Neural progenitor cell (in vitro differentiated cells): ENCODE data around the gene AKAP8L. TPM values are rescaled to one million over a fixed set of nuclear protein-coding genes. Genes with fewer than 3 reads are reported as not detected.

Experiments
- DNase-seq: peaks from one replicate; pipeline ENCODE4 v3.0.0-alpha.2; 2016; ENCODE audit warnings: low spot score
- H2AFZ ChIP-seq: fragments of 200-600 bp; sonication (generic); replicated peaks from 2 replicates; pipeline ENCODE4 v1.6.1; 2016; ENCODE audit warnings: antibody characterized with exemption
- H3F3A ChIP-seq: fragments of 200-600 bp; sonication (generic); 2 replicates; pipeline ENCODE4 v1.6.1; 2016; ENCODE audit warnings: antibody characterized with exemption, low read depth
- H3K27ac ChIP-seq: fragments of 200-600 bp; sonication (generic); 2 replicates; pipeline ENCODE4 v1.5.1; 2016; ENCODE audit warnings: mild to moderate bottlenecking
- H3K27me3 ChIP-seq: fragments of 200-600 bp; sonication (generic); 2 replicates; pipeline ENCODE4 v1.6.1; 2016; ENCODE audit warnings: mild to moderate bottlenecking, moderate library complexity
- H3K36me3 ChIP-seq: fragments of 200-600 bp; sonication (generic); 2 replicates; pipeline ENCODE4 v1.5.1; 2016
- H3K4me1 ChIP-seq: fragments of 200-600 bp; sonication (generic); 2 replicates; pipeline ENCODE4 v1.6.1; 2016; ENCODE audit warnings: mixed run types
- H3K4me2 ChIP-seq: fragments of 200-600 bp; sonication (generic); 2 replicates; pipeline ENCODE4 v1.6.1; 2016
- H3K4me3 ChIP-seq: fragments of 200-600 bp; sonication (generic); 2 replicates; pipeline ENCODE4 v1.5.1; 2016
- H3K79me2 ChIP-seq: fragments of 200-600 bp; sonication (generic); 2 replicates; pipeline ENCODE4 v1.6.1; 2016; ENCODE audit warnings: low read depth
- H3K9ac ChIP-seq: fragments of 200-600 bp; sonication (generic); 2 replicates; pipeline ENCODE4 v1.6.1; 2016
- H3K9me3 ChIP-seq: fragments of 200-600 bp; sonication (generic); 2 replicates; pipeline ENCODE4 v1.5.1; 2016; ENCODE audit warnings: low read depth
- H4K20me1 ChIP-seq: fragments of 200-600 bp; sonication (generic); 2 replicates; pipeline ENCODE4 v1.6.1; 2016; ENCODE audit warnings: low read depth
- H3K27ac Mint-ChIP-seq: 3 replicates; pipeline ENCODE4 v1.8.0; 2021; ENCODE audit warnings: mixed read lengths
- H3K27me3 Mint-ChIP-seq: 2 replicates; pipeline ENCODE4 v1.8.0; 2022; ENCODE audit warnings: low read depth, mild to moderate bottlenecking, inconsistent platforms, moderate library complexity, mixed read lengths; ENCODE audit not compliant: insufficient read depth
- H3K36me3 Mint-ChIP-seq: 3 replicates; pipeline ENCODE4 v1.8.0; 2021; ENCODE audit warnings: mixed read lengths
- H3K4me1 Mint-ChIP-seq: 3 replicates; pipeline ENCODE4 v1.8.0; 2021; ENCODE audit warnings: mixed read lengths
- H3K4me3 Mint-ChIP-seq: 3 replicates; pipeline ENCODE4 v1.8.0; 2021; ENCODE audit warnings: mild to moderate bottlenecking, moderate library complexity, mixed read lengths
- H3K9me3 Mint-ChIP-seq: 3 replicates; pipeline ENCODE4 v1.8.0; 2020; ENCODE audit warnings: mixed read lengths
- EZH2 ChIP-seq: fragments of 200-600 bp; sonication (generic); IDR thresholded peaks from 2 replicates; pipeline ENCODE4 v1.6.1; 2017; ENCODE audit warnings: antibody characterized with exemption, mild to moderate bottlenecking, moderate library complexity
- EZH2phosphoT487 ChIP-seq: fragments of 200-600 bp; sonication (generic); IDR thresholded peaks from 2 replicates; pipeline ENCODE4 v1.6.1; 2017; ENCODE audit warnings: antibody characterized with exemption
- total RNA-seq: library from RNA; depleted of rRNA; stranded (reverse); fragments of >200 nt; gene quantifications from 2 replicates; pipeline ENCODE4 v1.2.3, GENCODE V29; 2015; ENCODE audit warnings: low replicate concordance
- TF ChIP-seq, protein P1 (sequence below): fragments of 200-600 bp; sonication (generic); IDR thresholded peaks from 2 replicates; pipeline ENCODE4 v1.5.1; 2017; ENCODE audit warnings: antibody characterized with exemption, mild to moderate bottlenecking

AKAP8L gene
- total RNA-seq, 1 donor from 2014 or later, result 131 TPM

DNA sequence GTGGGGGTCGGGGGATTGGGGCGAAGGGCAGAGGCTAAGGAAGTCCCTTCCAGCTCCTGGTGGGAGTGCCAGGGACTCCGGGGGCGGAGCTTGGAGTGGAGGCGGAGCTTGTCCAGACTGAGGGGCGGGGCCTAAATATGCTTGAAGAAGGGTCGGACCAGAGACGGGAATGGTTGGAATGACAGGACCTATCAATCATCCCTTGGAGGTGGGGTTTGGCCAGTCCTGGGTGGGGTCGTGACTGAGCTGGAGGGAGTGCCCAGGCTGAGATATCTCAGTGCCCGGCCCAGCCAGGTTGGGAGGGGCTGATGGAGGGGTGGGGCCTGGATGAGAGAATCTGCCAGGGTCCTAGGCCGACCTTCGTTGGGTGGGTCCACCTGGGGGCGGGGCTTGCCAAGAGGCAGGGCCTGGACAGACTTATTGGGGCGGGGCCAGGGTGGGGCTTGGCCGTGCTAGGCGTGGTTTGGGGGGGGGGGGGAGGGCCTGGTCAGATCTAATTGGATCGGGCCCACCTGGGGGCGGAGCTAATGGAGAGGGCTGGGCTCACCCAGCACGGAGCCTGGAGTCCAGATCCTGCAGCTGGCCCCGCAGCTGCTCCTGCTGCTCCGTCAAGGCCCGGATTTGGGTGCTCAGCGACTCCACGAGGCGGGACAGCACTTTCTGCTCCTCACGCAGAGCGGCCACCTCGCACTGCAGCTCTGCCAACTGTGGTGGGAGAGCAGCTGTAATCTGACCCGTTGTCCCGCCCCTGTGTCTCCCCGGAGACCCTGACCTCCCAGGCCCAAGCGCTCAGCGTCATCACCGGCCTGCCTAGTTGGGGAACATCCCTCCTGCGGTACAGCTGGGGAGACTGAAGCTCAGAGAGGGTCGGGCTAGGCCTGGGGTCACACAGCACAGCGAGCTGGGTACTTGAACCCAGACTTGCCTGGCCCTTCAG lies 33.6 kb upstream of the AKAP8L start:
- H3K27me3 ChIP-seq, result peaks cover 51% of the 10 kb centered on the region
- peaks cover 29% of the 10 kb centered on the region for H4K20me1 ChIP-seq
- Mint-ChIP-seq H3K36me3 (peaks cover 2% of the 10 kb centered on the region), H3K4me1 (peaks cover 20% of the 10 kb centered on the region), H3K9me3 (no peaks in the 10 kb centered on the region), H3K27me3 (peaks cover 43% of the 10 kb centered on the region), H3K4me3 (peak overlapping the region; percentile 78), H3K27ac (no peak overlapping the region)
- TF ChIP-seq EZH2 (no peak), EZH2phosphoT487 (no peak)
- TF ChIP-seq, protein P1, sequence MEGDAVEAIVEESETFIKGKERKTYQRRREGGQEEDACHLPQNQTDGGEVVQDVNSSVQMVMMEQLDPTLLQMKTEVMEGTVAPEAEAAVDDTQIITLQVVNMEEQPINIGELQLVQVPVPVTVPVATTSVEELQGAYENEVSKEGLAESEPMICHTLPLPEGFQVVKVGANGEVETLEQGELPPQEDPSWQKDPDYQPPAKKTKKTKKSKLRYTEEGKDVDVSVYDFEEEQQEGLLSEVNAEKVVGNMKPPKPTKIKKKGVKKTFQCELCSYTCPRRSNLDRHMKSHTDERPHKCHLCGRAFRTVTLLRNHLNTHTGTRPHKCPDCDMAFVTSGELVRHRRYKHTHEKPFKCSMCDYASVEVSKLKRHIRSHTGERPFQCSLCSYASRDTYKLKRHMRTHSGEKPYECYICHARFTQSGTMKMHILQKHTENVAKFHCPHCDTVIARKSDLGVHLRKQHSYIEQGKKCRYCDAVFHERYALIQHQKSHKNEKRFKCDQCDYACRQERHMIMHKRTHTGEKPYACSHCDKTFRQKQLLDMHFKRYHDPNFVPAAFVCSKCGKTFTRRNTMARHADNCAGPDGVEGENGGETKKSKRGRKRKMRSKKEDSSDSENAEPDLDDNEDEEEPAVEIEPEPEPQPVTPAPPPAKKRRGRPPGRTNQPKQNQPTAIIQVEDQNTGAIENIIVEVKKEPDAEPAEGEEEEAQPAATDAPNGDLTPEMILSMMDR, result no peak
- H3K4me1 ChIP-seq, result peaks cover 12% of the 10 kb centered on the region
- no peak overlapping the region for H3K9ac ChIP-seq
- H3K4me2 ChIP-seq, result peak overlapping the region; percentile 73
- peak overlapping the region; percentile 43 for H3K4me3 ChIP-seq
- no peaks in the 10 kb centered on the region for H3K9me3 ChIP-seq
- DNase-seq, result peak; percentile 96
- peaks cover 55% of the 10 kb centered on the region for H3F3A ChIP-seq
- no peaks in the 10 kb centered on the region for H3K79me2 ChIP-seq
- H3K36me3 ChIP-seq, result no peaks in the 10 kb centered on the region
- H3K27ac ChIP-seq, result no peak overlapping the region
- H2AFZ ChIP-seq, result peak overlapping the region; percentile 71

- H3K9ac ChIP-seq, result no peak overlapping the region
- H3K4me2 ChIP-seq, result peak overlapping the region; percentile 31
- H3K27ac Mint-ChIP-seq, result peak overlapping the region; percentile 18
- peaks cover 20% of the 10 kb centered on the region for H3K4me1 Mint-ChIP-seq
- H3K9me3 ChIP-seq, result no peaks in the 10 kb centered on the region
- H2AFZ ChIP-seq, result no peak overlapping the region
- H3K4me1 ChIP-seq, result peaks cover 7% of the 10 kb centered on the region
- no peaks in the 10 kb centered on the region for H3K36me3 ChIP-seq
- peak overlapping the region; percentile 85 for H3K4me3 Mint-ChIP-seq
- H3K4me3 ChIP-seq, result no peak overlapping the region
- peaks cover 15% of the 10 kb centered on the region for H4K20me1 ChIP-seq
- peaks cover 33% of the 10 kb centered on the region for H3K27me3 Mint-ChIP-seq
- H3K27ac ChIP-seq, result no peak overlapping the region
- H3K36me3 Mint-ChIP-seq, result peaks cover 2% of the 10 kb centered on the region
- TF ChIP-seq, protein P1, result no peak
- no peak for TF ChIP-seq EZH2phosphoT487
- no peak for TF ChIP-seq EZH2
- peaks cover 42% of the 10 kb centered on the region for H3F3A ChIP-seq
- no peak for DNase-seq
- no peaks in the 10 kb centered on the region for H3K9me3 Mint-ChIP-seq
- H3K27me3 ChIP-seq, result peaks cover 32% of the 10 kb centered on the region
- H3K79me2 ChIP-seq, result no peaks in the 10 kb centered on the region
Observed at GRCh38 chr19:15450528-15450890, 31.7 kb upstream of the AKAP8L start.

DNA sequence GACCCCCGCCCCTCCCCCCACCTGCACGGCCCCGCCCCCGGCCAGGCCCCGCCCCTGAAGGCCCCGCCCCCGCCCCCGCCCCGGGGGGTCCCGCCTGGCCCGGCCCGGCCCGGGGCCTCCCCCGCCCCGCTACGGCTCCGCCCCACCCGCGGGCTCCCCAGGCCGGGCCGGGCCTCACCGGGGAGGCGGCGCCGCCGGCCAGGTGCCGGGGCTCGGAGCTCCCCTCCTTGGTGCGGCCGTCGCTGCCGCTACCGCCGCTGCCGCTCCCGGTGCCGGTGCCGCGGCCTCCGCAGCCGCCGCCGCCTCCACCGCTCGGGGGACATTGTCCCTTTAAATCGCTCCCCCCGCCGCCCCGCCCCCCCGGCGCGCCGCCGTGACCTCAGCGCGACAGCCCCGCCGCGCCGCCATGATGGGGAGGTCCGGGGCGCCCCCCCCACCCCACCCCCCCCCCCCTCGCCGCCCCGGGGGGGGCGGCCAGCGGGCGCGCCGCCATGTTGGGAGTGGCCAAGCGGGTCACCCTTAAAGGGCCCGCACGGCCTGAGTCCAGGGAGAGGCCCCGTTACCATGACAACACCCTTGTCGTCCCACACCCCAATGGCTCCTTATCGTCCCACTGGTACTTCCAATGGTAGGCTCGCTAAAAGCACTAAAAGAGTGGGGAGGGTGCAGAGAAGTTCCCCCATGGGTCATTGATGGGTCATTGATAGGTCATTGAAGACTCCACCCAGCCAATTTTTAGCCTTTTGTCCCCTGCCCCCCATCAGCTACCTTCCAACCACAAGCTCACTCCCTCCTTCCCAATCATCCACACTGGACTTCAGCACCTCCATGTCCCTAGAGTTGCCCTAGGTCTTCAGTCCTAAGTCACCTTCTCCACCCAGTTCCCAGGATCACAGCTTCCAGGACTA lies 31.1 kb upstream of the AKAP8L start, which contains the start of gene WIZ:
WIZ (minus strand) TSS at position 337 of the 908 bp plus-strand sequence. CDS start 1,649 bp downstream, outside the sequence.
- H3K36me3 Mint-ChIP-seq, result peaks cover 2% of the 10 kb centered on the region
- no peak within 1 kb of the TSS for H3K27ac ChIP-seq
- no peak within 1 kb of the TSS for H3K9ac ChIP-seq

More for the DNA sequence above, 31.1 kb upstream of the AKAP8L start, which contains the start of gene WIZ:
- Mint-ChIP-seq H3K4me3 (peak within 1 kb of the TSS; percentile 85), H3K4me1 (peaks cover 17% of the 10 kb centered on the region), H3K27me3 (peaks cover 26% of the 10 kb centered on the region), H3K27ac (peak within 1 kb of the TSS; percentile 47), H3K9me3 (no peaks in the 10 kb centered on the region)
- DNase-seq, result peak; percentile 92
- H3K4me2 ChIP-seq, result peak within 1 kb of the TSS; percentile 100
- no peaks in the 10 kb centered on the region for H3K36me3 ChIP-seq
- no peaks in the 10 kb centered on the region for H3K79me2 ChIP-seq
- peaks cover 7% of the 10 kb centered on the region for H3K4me1 ChIP-seq
- H3F3A ChIP-seq, result peaks cover 42% of the 10 kb centered on the region
- H4K20me1 ChIP-seq, result peaks cover 13% of the 10 kb centered on the region
- peak within 1 kb of the TSS; percentile 90 for H3K4me3 ChIP-seq
- no peaks in the 10 kb centered on the region for H3K9me3 ChIP-seq
- H2AFZ ChIP-seq, result peak within 1 kb of the TSS; percentile 85
- H3K27me3 ChIP-seq, result peaks cover 26% of the 10 kb centered on the region
- TF ChIP-seq EZH2, result no peak
- no peak for TF ChIP-seq EZH2phosphoT487
- TF ChIP-seq, protein P1, result no peak
